ENCODE results near the gene RPUSD1. TPM values are rescaled to one million over a fixed set of nuclear protein-coding genes. Genes with fewer than 3 reads are reported as not detected.

RPUSD1 gene
- total and polyA plus RNA-seq, 2 donors (not counting 3 experiments of a cell fraction or from before 2014, with no cell fraction given): 46.2 to 55.8 TPM

DNA sequence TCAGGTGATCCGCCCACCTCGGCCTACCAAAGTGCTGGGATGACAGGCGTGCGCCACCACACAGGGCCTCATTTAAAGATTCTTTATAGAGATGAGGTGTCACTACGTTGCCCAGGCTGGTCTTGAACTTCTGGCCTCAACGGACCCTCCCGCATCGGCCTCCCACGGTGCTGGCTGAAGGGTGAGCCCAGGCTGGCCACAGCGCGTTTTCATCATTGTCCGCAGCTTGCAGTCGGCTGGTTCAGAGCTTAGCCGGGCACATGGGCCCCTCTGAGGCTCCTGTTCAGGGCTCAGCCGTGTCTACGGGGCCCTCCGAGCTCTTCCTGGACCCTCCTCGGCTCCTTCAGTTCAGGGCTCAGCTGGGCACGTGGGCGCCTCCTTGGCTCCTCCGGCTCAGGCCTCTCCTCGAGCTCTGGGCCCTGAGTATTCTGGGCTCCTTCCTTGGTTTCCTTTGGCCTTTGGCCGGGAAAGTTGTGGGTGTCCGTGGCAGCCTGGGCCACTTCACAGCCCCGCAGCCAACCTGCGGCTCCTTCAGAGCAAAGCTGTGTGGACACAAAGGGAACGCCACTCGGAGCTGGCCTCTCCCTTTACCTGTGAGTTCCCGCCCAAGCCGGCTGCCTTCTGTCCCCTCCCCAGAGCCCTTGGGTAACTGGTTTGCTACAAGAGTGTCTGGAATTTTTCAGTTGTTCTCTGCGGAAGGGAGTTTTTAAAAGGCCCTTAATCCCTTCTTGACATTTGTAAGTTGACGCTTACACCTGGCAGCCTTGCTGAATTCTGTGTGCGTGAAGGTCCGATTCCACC, 28.9 kb downstream of the RPUSD1 start:
- POLR2A ChIA-PET: no interaction called here
- H3K4me1 ChIP-seq (ENCODE audit: control insufficient read depth, extremely low read depth, insufficient read depth, low read length): no peaks in the 10 kb centered on the region
- no peak for FAIRE-seq
- H3K9ac ChIP-seq (replicated peaks; ENCODE audit: extremely low read depth, insufficient read depth, low read length): no peak overlapping the region
- no peaks in the 10 kb centered on the region for H3K9me3 ChIP-seq (replicated peaks; ENCODE audit: control insufficient read depth, insufficient read depth, low read length)
- H3K9me1 ChIP-seq (replicated peaks; ENCODE audit: control insufficient read depth, extremely low read depth, insufficient read depth, low read length): no peaks in the 10 kb centered on the region
- no peak overlapping the region for H3K27ac ChIP-seq (ENCODE audit: insufficient read depth, low read depth, low read length)
- no peak overlapping the region for H3K4me3 ChIP-seq (replicated peaks in 1 of 3; ENCODE audit: insufficient read depth in 1 of 3, low read depth in 1 of 3, low read length in 3 of 3)
- H3K79me2 ChIP-seq (ENCODE audit: control insufficient read depth, insufficient read depth, low read length): no peaks in the 10 kb centered on the region
- CTCF ChIA-PET: interaction anchor here (0.8 kb wide), 1 partner anchor 298 kb away, joined by 4 read pairs; no protein-coding TSS in a partner anchor
- H3K36me3 ChIP-seq (ENCODE audit: control insufficient read depth in 2 of 2, extremely low read depth in 1 of 2, insufficient read depth in 2 of 2, low read length in 2 of 2): no peaks in the 10 kb centered on the region
- H3K4me2 ChIP-seq (ENCODE audit: insufficient read depth, low read length): no peak overlapping the region
- dilution Hi-C loops (cut with MboI; ENCODE audit: extremely low pct_ligation_motif_present, low sequenced_read_pairs) (no loop called here), intact Hi-C loops (cut with micrococcal nuclease) (no loop called here)
- H2AFZ ChIP-seq (ENCODE audit: low read depth, low read length): no peak overlapping the region
- H4K20me1 ChIP-seq (replicated peaks; ENCODE audit: control insufficient read depth, extremely low read depth, insufficient read depth, low read length): no peaks in the 10 kb centered on the region
- TF ChIP-seq, protein P1, sequence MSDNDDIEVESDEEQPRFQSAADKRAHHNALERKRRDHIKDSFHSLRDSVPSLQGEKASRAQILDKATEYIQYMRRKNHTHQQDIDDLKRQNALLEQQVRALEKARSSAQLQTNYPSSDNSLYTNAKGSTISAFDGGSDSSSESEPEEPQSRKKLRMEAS (IDR thresholded peaks at IDR 0.05; ENCODE audit: insufficient read depth, insufficient read length): no peak
- TF ChIP-seq EZH2 (IDR thresholded peaks at IDR 0.05; ENCODE audit: borderline replicate concordance, low read depth, low read length, severe bottlenecking): no peak
- no peak for TF ChIP-seq POLR2AphosphoS5 (IDR thresholded peaks at IDR 0.05; ENCODE audit: insufficient read depth, low read depth, low read length)
- no peak for TF ChIP-seq FOS (IDR thresholded peaks at IDR 0.05; ENCODE audit: borderline replicate concordance, insufficient read depth, low read length)
- TF ChIP-seq, protein P2, sequence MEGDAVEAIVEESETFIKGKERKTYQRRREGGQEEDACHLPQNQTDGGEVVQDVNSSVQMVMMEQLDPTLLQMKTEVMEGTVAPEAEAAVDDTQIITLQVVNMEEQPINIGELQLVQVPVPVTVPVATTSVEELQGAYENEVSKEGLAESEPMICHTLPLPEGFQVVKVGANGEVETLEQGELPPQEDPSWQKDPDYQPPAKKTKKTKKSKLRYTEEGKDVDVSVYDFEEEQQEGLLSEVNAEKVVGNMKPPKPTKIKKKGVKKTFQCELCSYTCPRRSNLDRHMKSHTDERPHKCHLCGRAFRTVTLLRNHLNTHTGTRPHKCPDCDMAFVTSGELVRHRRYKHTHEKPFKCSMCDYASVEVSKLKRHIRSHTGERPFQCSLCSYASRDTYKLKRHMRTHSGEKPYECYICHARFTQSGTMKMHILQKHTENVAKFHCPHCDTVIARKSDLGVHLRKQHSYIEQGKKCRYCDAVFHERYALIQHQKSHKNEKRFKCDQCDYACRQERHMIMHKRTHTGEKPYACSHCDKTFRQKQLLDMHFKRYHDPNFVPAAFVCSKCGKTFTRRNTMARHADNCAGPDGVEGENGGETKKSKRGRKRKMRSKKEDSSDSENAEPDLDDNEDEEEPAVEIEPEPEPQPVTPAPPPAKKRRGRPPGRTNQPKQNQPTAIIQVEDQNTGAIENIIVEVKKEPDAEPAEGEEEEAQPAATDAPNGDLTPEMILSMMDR (IDR thresholded peaks at IDR 0.05; ENCODE audit: extremely low read depth in 1 of 2, insufficient read depth in 1 of 2, low read depth in 1 of 2, low read length in 2 of 2): no peak
- no peak for TF ChIP-seq POLR2A (IDR thresholded peaks at IDR 0.05; ENCODE audit: low read depth, low read length)
- TF ChIP-seq MYC (IDR thresholded peaks at IDR 0.05; ENCODE audit: low read depth, low read length): no peak
- peaks cover 0 to 1% of the 10 kb centered on the region in 2 experiments for H3K27me3 ChIP-seq (ENCODE audit: control insufficient read depth in 2 of 2, insufficient read depth in 2 of 2, low read length in 2 of 2)
- no TSS peak for BruUV-seq (replicated peaks)
- DNase-seq (ENCODE audit: low read depth, low spot score): no peak
